ENCODE measurements around the gene TSPAN4.

Gene TSPAN4

DNA sequence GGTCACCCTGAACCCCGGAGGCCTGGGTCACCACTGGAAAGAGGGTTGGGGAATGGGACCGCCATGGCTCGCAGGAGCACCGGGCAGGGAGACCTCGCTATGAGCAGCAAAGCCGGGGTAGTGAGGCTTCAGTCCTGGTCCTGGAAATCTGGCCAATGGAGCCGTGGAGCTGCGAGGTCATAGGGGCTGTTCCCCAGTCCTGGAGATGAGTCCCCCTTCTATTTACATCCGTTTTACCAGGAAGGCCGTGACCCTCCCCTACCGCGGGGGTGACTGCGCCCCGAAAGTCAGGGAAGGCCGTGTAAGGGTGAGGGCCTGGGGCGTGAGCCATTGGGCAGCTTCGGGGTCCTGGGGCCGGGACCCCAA, 38.1 kb upstream of the TSPAN4 start:
- no peak for DNase-seq (ENCODE audit: low read depth)

DNA sequence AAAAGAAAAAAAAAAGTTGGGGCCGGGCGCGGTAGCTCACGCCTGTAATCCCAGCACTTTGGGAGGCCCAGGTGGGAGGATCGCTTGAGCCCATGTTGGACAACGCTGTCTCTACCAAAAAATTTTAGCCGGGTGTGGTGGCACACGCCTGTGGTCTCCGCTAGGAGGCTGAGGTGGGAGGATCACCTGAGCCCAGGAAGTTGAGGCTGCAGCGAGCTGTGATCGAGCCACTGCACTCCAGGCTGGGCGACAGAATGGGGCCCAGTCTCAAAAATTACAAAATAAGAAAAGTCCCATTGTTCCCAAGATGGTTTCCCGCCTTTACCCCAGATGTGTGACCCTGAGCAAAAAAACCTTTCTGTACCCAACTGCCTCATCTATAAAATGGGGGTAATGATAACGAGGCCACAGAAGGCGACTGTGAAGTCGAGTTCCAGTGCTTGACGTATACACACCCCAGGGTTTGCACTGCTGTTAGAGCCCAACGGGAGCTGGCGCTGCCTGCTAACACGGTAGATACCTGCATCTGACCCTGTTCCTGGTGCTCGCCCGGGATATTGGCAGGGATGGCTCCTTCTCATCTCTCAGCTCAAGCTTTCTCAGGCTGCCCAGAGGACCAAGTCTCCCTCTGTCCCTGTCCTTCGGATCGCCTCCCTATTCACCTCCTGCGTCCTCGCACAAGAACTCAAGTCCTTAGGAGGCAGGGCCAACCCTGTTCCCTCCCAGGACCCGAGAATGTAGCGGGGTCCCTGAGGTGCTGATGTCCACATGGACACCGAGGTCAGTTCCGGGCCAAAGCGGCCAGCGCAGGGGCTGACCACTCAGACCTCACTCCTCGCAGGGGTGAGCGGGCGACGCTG, 34.0 kb upstream of the TSPAN4 start:
- DNase-seq (ENCODE audit: low read depth) = no peak

DNA sequence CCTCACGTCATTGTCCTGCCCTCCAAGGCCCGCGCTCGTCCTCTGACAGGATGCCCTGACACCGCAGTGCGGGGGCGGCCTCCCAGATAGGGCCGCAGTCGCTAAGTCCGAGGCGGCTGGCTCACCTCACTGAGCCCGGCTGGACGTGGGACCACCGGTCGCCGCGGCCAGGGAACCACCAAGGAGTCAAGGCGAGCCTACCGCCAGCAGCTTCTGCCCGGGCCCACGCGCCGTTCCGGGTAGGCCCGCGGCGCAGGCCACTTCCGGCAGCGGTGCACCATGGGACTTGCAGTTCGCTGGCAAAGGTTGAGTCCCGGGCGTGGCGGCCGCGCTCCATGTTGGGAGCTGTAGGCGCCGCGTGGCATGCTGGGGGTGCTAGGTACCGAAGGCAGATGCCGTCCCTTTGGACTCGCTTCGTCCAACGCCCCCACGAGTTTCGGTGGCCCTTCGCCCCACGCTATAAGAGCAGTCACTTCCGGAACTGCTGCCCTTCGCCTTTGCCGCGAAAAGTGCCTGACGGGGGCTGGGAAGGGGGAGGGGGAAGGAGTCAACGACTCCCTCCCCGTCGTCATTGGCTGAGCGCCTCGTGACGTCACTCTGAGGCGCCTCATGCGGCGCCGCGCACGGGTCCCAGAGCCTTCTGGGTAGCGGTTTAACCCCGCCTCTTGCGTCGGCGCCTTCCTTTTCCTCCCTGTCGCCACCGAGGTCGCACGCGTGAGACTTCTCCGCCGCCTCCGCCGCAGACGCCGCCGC, 33.2 kb upstream of the TSPAN4 start, which contains the start of gene RPLP2:
RPLP2 (plus strand) TSS at position 681 of the 753 bp plus-strand sequence. CDS start 268 bp downstream, outside the sequence.
- DNase-seq (ENCODE audit: low read depth) = peak; percentile 95

DNA sequence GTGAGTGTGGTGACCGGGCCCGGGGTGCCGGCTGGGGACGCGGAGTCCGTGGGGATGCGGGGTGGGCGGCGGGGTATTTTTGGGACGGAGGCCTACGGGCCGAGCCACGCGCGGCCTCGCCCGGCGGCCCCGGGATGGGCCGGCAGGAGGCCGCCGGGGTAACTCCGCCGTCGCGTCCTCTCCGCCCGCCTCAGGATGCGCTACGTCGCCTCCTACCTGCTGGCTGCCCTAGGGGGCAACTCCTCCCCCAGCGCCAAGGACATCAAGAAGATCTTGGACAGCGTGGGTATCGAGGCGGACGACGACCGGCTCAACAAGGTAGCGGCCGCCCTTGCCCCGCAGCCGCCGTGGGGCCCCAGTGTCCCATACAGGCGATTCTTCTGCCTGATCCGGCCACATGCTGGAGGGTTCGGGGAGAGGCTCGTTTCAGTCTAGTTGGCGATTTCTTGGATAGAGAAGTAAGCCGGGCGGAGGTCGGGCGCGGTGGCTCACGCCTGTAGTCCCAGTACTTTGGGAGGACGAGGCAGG, 32.5 kb upstream of the TSPAN4 start:
- no peak for DNase-seq (ENCODE audit: low read depth)

DNA sequence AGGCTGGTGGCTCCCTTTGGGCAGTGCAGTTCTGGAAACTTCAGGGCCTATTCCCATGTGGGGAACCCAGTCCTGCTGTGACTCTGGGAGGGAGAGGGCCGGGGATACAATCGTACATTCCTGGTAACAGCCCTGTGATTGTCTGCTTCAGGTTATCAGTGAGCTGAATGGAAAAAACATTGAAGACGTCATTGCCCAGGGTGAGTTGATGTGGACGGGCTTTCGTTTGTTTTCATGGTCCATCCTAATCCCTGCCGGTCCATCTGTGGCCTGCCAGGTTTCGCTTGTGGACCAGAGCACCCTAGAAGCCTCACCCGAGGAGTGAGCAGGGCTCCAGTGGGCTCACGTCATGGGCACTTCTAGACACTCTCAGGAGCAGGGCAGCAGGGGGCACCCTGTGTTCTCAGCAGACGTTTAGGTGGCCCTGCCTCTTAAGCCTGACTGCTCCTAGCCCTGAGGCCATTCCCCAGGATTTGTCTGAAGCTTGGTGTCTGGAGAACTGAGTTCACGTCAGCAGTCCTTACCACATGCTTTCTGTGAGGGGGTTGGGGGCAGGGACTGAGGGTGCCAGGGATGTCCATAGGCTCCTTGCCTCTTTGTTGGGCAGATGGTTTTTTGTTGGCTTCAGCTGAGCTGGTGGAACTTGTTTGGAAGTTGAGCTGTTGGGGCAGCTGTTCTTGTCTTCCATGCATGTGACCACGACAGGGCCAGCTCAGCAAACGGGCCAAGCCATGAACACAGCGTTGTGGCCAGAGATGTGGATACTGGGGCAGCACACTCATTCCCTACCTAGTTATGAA, 31.0 kb upstream of the TSPAN4 start:
- no peak for DNase-seq (ENCODE audit: low read depth)

DNA sequence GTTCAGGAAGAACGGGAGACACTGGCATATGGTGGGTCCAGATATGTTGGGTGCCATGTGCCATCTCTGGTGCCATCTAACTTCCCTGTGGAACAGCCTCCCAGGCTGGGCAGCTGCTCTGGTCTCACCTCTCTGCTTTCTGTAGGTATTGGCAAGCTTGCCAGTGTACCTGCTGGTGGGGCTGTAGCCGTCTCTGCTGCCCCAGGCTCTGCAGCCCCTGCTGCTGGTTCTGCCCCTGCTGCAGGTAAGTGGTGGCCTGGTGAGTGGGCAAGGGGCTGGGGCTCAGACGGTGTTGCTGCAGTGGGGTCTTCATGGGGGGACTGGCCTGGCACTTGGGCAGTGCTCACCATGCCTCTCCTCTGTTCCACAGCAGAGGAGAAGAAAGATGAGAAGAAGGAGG, 30.3 kb upstream of the TSPAN4 start:
- no peak for DNase-seq (ENCODE audit: low read depth)

DNA sequence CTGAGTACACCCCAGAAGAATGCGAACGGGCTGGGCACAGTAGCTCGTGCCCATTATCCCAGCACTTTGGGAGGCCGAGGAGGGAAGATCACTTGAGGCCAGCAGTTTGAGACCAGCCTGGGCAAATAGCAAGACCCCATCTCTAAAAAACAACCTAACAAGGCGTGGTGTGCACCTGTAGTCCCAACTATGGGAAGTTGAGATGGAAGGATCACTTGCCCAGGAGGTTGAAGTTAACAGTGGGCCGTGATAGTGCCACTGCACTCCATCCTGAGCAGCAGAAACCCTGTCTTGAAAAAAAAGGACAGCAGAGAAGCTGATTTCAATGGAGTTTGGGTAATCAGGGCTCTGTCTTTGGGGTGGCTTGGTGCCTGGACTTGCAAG, 29.6 kb upstream of the TSPAN4 start:
- no peak for DNase-seq (ENCODE audit: low read depth)

DNA sequence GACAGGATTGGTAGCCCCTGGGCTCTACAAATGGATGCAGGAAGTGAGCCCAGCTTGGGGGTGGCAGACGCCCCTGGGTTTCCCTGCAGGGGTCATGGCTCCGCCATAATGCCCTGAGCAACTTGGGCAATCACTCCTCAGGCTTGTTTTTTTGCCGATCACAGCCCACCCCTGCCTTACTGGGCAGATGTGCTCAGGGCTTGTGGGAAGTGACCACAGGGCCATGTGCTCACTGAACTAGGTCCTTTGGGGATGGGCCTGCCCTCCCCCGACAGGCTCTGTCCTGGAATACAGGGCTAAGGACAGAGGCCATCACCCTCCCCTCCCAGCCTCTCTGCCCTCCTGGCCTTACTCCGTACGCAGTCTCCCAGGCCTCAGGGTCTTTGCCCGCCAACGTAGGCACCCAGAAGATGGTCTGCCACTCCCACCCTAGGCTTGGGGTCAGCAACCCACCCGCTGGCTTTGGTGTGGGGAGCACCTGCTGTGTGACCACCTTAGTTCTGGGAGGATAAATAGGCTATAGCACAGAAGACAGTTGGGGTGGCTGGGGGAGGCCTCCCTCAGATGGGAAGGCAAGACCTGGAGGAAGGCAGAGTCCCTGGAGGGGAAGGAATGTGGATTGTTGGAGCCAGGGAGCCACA, 29.1 kb upstream of the TSPAN4 start:
- DNase-seq (ENCODE audit: low read depth) = no peak

DNA sequence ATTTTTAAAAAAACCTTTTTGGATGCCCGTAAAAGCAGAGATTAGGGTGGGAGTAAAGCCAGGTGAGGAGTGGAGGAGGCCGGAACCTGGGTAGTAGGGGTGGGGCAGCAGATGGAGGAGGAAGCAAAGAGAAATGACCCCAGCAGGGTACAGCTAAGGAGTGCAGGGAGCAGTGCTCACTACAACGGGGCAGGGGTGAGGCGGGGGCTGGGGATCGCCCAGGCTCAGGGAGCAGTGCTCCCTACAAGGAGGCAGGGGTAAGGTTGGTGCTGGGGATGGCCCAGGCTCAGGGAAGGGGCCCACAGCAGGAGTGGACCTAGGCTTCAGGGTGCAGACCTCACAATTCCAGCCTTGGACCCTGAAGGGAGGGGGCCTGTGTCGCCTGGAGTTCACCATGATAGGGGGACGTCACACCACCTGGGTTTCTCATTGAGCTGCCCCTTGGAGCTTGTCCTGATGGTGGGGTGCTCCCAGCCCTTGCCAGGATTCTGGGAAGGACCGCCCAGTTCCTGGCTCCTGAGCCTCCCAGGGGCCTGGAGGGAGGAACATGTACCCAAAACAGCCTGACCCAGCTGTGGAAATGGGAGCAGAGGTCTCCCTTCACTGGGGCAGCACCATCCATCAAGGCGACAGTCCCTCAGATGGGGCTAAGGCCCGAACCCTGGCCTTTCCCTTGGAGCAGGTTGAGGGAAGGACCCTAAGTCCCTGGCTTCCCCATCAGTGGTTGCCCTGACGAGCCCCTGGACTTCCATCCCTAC, 26.8 kb upstream of the TSPAN4 start:
- DNase-seq (ENCODE audit: low read depth) = no peak

DNA sequence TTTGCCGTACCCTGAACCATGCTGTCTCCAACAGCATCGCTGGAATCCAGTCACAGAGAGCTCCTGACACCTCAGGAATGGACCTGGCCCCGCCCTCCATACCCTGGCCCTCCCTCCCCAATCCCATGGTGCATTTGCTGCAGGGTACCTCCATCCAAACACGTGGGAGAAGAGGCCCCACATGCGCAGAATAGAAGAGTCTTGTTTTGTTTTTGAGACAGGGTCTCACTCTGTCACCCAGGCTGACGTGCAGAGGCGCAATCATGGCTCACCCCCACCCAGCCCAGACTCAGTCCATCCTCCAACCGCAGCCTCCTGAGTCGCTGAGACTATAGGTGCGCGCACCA, 26.2 kb upstream of the TSPAN4 start:
- no peak for DNase-seq (ENCODE audit: low read depth)

DNA sequence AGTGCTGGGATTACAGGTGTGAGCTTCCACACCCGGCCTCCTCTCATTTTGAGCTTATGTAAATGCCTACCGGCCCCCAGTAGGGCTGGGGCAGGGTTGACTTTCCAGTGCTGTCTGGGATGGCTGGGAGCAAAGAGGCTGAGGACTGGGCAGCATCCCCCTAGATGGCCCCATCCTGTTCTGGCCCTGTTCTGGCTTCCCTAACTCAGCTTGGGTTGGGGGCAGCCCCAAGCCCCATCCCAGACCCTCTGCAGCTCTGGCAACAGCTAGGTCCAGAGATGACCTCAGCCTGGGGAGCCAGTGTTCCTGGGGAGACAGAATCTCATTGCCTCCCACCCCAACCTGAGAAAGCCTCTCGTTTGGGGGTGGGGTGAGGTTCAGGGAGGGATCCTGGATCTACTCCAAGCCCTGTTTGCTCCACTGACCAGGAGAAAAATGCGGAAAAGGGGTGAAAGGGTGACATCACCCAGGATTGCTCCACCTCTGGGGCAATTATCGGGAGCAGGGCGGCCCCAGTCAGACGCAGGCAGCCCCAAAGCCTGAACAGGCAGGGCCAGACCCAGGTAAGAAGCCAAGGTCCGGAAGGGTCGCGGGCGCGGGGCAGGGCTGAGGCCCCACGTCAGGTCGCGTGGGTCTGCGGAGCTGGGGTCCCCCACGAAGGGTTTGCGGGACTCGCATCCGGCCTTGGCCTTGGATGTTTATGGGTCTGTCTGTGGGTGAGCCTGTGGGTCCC, 24.1 kb upstream of the TSPAN4 start, which contains the start of gene PNPLA2:
PNPLA2 (plus strand) TSS at position 519 of the 733 bp plus-strand sequence. CDS start 805 bp downstream, outside the sequence.
- no peak for DNase-seq (ENCODE audit: low read depth)

DNA sequence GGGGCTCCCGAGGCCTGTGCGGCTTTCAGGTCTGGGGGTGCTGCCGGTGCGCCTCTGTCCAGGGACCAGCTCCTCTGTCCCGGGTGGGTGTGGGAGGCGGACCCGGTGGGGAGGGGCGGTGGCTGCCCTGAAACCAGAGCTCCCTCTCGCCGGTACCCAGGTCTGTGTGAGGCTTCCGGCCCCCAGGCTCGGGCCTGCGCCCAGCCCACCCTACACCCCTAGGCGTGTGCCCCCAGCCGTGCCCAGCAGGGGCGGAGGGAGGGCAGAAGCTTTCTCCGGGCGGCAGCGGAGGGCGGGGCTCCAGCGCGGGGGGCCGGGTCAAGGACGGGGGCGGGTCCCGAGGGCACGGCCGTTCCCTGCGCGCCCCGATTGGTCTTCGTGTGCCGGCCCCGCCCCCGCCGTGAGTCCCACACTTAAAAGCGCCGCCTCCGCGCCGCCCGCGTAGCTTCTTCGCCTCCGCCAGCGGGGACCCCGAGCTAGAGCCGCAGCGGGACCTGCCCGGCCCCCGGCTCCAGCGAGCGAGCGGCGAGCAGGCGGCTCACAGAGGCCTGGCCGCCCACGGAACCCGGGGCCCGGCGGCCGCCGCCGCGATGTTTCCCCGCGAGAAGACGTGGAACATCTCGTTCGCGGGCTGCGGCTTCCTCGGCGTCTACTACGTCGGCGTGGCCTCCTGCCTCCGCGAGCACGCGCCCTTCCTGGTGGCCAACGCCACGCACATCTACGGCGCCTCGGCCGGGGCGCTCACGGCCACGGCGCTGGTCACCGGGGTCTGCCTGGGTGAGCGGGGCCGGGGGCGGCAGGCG, 23.3 kb upstream of the TSPAN4 start:
- peak; percentile 85 for DNase-seq (ENCODE audit: low read depth)

DNA sequence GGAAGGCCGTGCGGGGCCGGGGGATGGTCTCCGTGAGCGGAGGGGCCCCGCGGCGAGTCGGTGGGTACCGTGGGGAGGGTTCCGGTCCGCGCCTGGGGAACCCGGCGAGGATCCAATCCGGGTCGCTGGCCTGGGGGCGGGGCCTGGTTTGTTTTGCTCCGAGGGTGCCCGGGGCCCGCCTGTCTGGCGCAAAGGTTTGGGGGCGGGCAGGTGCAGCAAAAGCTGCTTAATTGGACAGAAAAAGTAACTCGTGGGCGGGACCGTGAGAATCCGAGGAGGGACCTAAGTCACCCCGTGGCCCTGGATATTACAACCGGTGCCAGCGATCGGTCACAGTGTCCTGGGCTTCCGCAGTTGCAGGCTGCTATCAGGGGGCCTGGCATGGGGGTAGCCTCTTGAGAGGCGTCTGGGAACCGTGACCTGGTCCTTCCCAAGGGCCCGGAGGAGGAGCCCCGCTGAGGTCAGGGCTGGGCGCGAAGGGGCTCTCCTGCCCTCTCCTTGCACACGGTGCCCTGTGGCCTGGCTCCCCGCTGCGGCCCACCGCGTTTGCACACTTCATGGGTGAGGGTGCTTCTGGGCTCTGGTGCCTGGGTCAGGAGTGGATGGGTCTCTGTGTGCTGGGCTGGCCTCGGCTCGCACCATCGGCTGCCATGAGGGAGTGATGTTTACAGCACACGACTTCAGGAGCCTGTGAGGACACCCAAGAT, 22.6 kb upstream of the TSPAN4 start:
- peak; percentile 94 for DNase-seq (ENCODE audit: low read depth)

DNA sequence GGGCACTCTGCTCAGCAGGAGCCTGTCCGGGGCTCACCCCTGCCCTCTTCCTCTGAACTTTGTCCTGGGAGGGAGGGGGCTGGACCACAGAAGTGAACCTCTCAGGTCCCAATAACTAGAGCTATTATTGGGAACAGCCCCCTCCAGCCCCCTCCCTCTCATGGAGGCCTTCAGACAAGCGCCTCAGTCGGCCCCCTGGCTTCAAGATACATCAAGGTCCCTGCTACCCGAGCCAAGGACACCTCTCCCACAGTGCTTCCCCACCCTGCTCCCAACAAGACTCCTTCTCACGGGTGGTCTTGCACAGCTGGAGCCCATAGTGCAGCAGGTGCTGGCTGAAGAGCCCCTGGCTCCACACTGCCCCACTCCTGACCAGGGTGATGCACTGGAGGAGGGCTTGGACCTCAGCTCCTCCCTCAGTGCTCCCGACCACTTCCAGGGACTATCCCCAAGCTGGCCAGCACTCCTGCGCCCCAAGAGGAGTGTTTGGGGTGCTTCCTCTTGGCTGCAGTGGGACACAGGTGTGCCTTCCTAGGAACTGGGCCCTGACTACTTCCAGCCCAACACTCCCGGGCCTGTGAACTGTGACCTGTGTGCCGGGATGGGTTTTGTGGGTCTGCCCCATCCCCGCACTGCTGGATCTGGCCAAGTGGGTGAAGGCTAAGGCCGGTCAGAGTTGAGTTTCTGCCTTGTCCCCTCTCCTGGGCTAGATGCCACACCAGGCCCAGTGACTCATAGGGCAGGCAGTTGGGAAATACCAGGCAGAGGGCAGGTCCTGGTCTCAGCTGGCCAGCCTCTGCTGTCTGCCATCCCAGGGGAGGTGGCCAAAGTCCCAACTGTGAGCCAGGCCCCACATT, 21.8 kb upstream of the TSPAN4 start:
- no peak for DNase-seq (ENCODE audit: low read depth)

DNA sequence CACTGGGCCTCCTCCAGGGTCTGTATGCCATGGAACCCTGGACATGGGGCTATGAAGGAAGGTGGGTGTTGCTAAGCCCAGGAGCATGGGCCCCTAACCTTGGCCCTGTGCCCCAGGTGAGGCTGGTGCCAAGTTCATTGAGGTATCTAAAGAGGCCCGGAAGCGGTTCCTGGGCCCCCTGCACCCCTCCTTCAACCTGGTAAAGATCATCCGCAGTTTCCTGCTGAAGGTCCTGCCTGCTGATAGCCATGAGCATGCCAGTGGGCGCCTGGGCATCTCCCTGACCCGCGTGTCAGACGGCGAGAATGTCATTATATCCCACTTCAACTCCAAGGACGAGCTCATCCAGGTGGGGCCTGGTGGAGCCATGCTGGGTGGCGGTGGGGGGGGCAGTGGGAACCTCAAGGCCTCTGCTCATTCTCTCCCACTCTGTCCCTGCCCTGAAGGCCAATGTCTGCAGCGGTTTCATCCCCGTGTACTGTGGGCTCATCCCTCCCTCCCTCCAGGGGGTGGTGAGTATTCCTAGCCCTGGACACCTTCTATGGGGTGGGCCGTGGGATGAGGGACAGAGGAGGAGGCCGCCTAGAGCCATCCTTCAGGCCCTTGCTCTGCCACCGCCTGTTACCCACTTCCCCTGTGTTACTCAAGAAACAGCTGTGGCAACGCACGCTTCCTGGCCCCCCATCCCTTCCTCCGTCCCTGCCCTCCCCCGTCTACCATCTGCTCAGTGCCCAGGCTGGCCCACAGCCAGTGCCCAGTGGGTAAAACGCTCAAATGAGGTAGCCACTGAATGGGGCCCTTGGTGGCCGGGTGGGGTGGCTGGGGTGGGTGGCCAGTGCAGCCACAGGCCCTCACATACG, 20.9 kb upstream of the TSPAN4 start:
- no peak for DNase-seq (ENCODE audit: low read depth)

DNA sequence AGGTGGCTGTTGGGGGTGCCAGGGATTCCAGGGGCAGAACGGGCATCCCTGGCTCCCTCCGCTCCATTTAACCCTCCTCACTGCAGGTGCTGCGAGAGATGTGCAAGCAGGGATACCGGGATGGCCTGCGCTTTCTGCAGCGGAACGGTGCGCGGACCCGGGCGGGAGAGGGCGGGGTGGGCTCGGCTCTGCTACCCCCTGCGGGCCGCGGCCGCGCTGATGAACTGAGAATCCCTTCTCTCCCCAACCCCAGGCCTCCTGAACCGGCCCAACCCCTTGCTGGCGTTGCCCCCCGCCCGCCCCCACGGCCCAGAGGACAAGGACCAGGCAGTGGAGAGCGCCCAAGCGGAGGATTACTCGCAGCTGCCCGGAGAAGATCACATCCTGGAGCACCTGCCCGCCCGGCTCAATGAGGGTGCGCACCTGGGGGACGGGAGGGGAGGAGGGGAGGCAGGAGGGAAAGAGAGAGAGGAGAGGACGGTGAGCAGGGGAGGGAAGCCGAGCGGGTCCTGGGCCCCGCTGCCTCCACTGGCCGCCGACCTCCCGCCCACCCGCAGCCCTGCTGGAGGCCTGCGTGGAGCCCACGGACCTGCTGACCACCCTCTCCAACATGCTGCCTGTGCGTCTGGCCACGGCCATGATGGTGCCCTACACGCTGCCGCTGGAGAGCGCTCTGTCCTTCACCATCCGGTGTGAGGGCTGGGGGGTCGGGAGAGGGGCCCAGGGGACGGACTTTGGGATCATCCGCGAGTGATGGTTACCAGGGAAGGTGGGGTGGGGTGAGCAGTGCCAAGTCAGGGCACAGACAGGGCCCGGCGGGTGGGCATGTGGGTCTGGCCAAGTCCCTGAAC, 19.0 kb upstream of the TSPAN4 start:
- DNase-seq (ENCODE audit: low read depth) = no peak

Measured in T-helper 22 cell (primary cell).